Urothelium cell line (cell line): ENCODE measurements around the gene COQ10B.
"Not testable (repeated sequence)": the region's sequence is repeated elsewhere in the genome, so short reads cannot be mapped to it uniquely, and the experiment has no call there.

Source experiments
- DNase-seq: peaks from one replicate; pipeline ENCODE4 v3.0.0; 2011; ENCODE audit warnings: low spot score, mixed read lengths
- FAIRE-seq: peaks from 2 replicates; lab custom pipeline; 2011; peaks lifted over from hg19 to GRCh38; lab: Jason Lieb, UNC

The COQ10B gene

GRCh38 chr2:197450465-197450864 is 2.9 kb upstream of the COQ10B start:
- FAIRE-seq (no peak), DNase-seq (no peak)

GRCh38 chr2:197450935-197451358 is 2.4 kb upstream of the COQ10B start:
- not testable (repeated sequence) for DNase-seq, FAIRE-seq

DNA sequence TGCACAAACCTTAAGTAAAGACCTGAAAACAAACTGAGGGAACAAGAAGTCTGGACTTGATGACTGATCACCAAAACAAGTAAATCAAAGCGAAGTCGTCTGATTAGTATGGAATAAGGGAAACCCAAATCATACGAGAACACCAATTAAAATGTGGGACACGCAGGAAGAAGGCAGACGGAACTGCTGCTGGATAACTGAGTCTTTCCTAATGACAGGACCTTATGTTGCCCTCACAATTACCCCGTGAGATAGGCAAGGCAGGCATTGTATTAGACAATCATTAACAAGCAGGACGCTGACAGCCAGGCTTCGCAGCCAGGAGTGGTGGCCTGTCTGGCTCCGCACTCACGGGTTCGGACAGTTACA is 614 bp upstream of the COQ10B start:
- no peak for DNase-seq
- FAIRE-seq: no peak

GRCh38 chr2:197453914-197454398 is 604 bp downstream of the COQ10B start:
- DNase-seq: peak; percentile 74
- FAIRE-seq: no peak

GRCh38 chr2:197454923-197455322 is 1.6 kb downstream of the COQ10B start:
- DNase-seq: no peak
- no peak for FAIRE-seq

DNA sequence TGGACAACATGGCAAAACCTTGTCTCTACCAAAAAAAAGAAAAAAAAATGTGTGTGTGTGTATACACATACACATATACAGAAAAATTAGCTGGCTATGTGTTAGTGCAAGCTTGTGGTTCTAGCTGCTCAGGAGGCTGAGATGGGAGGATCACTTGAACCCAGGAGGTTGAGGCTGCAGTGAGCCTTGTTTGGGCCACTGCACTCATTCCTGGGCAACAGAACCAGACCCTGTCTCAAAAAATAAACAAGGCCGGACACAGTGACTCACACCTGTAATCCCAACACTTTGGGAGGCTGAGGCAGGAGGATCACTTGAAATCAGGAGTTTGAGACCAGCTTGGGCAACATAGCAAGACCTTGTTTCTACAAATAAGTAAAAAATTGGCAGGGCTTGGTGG is 2.1 kb downstream of the COQ10B start:
- FAIRE-seq (no peak), DNase-seq (no peak)

DNA sequence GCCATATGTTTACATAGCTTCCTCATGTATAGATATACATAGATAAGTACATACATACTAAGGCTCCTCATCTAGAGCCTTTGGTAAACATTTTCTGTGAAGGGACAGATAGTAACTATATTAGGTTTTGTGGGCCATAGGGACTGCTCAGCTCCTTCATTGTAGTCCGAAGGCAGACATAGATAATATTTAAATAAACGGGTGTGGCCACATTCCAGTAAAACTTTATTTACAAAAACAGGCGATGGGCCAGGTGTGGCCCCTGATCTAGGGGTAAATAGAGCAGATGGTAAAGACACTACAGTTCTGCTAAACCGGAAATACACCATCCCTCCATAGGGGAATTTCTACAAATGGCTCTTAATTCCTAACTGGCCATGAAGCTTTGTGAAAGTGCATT is 7.3 kb downstream of the COQ10B start:
- no peak for FAIRE-seq
- no peak for DNase-seq

- FAIRE-seq (no peak), DNase-seq (no peak)
Observed at GRCh38 chr2:197461057-197461456, 7.7 kb downstream of the COQ10B start.

GRCh38 chr2:197464175-197464574 is 10.8 kb downstream of the COQ10B start:
- FAIRE-seq (no peak), DNase-seq (no peak)

GRCh38 chr2:197472166-197472565 is 18.8 kb downstream of the COQ10B start:
- FAIRE-seq: no peak
- no peak for DNase-seq

DNA sequence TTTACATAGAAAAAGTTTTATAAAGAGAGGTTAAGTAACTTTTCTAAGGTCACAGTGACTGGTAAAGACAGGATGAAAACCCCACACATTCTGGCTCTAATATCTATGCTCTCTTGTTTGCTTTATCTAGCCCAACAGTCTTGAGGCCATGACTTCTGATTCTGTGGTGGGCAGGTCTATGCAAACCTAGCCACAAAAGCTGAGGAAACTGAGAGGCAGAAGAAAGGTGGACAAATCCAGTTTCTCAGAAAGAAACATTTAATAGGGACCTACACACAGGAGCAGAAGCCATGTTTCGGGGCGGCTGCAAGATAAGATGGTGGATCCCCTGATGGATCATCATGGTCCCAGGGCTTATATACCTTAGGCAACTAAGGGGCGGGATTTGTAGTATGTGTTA is 24.4 kb downstream of the COQ10B start:
- FAIRE-seq: no peak
- DNase-seq: no peak

DNA sequence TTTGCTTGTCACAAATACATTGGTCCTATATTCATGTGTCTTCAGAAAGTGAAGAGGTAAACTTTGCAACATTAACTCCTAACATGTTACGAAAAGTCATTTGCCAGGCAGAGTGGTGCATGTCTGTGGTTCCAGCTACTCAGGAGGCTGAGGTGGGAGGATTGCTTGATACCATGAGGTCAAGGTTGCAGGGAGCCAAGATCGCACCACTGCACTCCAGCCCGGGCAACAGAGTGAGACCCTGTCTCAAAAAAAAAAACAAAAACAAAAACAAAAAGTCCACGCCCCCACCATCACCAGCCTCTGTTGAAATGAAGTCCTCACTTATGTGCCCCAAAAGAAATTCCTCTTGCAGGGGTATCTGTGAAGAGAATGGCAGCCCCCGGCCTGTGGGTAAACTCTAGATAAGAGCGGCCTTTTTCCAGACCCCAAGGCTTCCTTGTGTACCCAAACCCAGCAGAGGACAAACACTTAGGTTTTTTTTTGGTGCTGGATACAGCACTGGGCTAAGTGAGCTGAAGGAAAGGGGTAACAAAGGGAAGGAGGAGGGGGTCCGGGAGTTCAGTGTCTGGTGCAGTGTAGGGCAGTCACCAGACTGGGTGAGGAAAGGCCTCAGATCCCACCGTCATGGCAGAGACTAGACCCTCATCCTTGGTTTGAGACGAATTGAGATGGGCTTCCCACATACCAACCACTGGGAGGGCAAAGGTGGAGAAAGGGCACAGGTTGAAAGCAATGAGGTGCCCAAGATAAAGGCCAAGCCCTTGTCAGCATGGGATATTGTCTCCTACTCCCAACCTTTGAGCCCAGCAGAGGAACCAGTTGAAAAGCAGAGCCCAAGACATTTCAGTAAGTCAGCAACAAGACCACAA is 27.0 kb downstream of the COQ10B start:
- DNase-seq (no peak), FAIRE-seq (no peak)

GRCh38 chr2:197484248-197484647 is 30.9 kb downstream of the COQ10B start:
- not testable (repeated sequence) for DNase-seq, FAIRE-seq

GRCh38 chr2:197486175-197486574 is 32.8 kb downstream of the COQ10B start:
- no peak for FAIRE-seq
- no peak for DNase-seq

- no peak for FAIRE-seq
Observed at GRCh38 chr2:197487385-197487784, 34.0 kb downstream of the COQ10B start.

GRCh38 chr2:197495433-197496134 is 42.2 kb downstream of the COQ10B start:
- no peak for FAIRE-seq

More at GRCh38 chr2:197487385-197487784, 34.0 kb downstream of the COQ10B start:
- no peak for DNase-seq

GRCh38 chr2:197496695-197497094 is 43.3 kb downstream of the COQ10B start:
- FAIRE-seq (no peak), DNase-seq (no peak)

More at GRCh38 chr2:197495433-197496134, 42.2 kb downstream of the COQ10B start:
- DNase-seq: no peak

GRCh38 chr2:197497326-197497725 is 44.0 kb downstream of the COQ10B start:
- DNase-seq: no peak
- no peak for FAIRE-seq

DNA sequence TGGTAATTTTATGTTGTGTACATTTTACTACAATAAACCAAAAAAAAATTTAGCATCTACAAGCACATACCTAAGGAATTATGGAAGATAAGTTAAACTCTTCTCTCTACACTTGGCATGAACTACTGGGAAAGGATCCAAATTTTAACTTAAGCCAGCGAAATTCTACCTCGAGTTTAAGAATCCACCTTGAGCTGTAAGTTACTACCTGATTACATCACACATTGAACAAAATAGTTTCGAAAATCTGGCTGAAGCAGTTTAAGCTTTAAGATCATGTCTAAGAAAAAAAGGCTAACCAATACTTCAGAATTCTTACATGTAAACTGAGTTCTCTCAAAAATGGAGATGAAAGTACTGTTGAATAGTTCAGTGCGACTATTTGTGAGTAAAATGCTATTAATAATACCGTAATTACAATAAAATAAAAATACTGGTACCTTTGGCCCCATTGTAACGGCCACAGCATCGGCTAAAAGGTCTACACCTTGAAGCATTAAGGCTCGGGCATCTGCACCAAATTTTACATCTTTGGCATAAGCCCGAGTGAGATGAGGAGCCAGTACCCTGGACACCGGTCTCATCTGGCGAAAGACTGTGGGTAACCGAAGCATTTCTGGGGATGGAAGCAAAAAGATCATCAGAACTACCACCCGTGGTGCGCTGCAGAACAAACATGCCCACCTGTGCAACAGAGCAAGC is 45.0 kb downstream of the COQ10B start:
- FAIRE-seq (no peak), DNase-seq (no peak)

- peak; percentile 33 for DNase-seq
- FAIRE-seq: no peak
Observed at GRCh38 chr2:197498937-197499593, 45.7 kb downstream of the COQ10B start.
